HepG2 (cell line): ENCODE data around the gene ZFP1. TPM values are rescaled to one million over a fixed set of nuclear protein-coding genes. Genes with fewer than 3 reads are reported as not detected.

Experiments used
- CC2D1A ChIP-seq: sonication (generic); formaldehyde crosslinking; IDR thresholded peaks from 2 replicates; pipeline ENCODE4 v1.8.1; 2023; ENCODE audit warnings: mild to moderate bottlenecking, missing genetic modification reagents
- DBP ChIP-seq: sonication (generic); formaldehyde crosslinking; IDR thresholded peaks from 2 replicates; pipeline ENCODE4 v1.4.0; 2020; ENCODE audit warnings: missing genetic modification reagents; ENCODE audit errors: not compliant biosample characterization
- ETV6 ChIP-seq: sonication (generic); formaldehyde crosslinking; conservative IDR thresholded peaks from 2 replicates; pipeline ENCODE4 v1.4.0; 2020; ENCODE audit warnings: missing genetic modification reagents
- HOXA3 ChIP-seq: sonication (generic); formaldehyde crosslinking; IDR thresholded peaks from 2 replicates; pipeline ENCODE4 v1.5.0; 2020; ENCODE audit warnings: missing genetic modification reagents
- MAF1 ChIP-seq: sonication (generic); formaldehyde crosslinking; IDR thresholded peaks from 2 replicates; pipeline ENCODE4 v1.5.0; 2020; ENCODE audit warnings: missing genetic modification reagents, borderline replicate concordance
- NFAT5 ChIP-seq: sonication (generic); formaldehyde crosslinking; IDR thresholded peaks from 2 replicates; pipeline ENCODE4 v1.4.0; 2020; ENCODE audit warnings: missing genetic modification reagents
- NR0B2 ChIP-seq: sonication (generic); formaldehyde crosslinking; IDR thresholded peaks from 2 replicates; pipeline ENCODE4 v1.4.0; 2020; ENCODE audit warnings: mild to moderate bottlenecking, missing genetic modification reagents
- RBFOX2 ChIP-seq: fragments of 200-400 bp; formaldehyde crosslinking; IDR thresholded peaks from 2 replicates; pipeline ENCODE4 v1.6.1; 2017; ENCODE audit warnings: low read depth, mild to moderate bottlenecking, low read length
- RCOR2 ChIP-seq: IDR thresholded peaks from 2 replicates; pipeline ENCODE4 v1.6.1; 2016; ENCODE audit warnings: missing biosample characterization, missing genetic modification reagents
- RFXANK ChIP-seq: IDR thresholded peaks from 2 replicates; pipeline ENCODE4 v1.6.1; 2016
- RNF2 ChIP-seq: fragments of 450-650 bp; conservative IDR thresholded peaks from 2 replicates; pipeline ENCODE4 v1.6.1; 2016; ENCODE audit warnings: low read depth
- SOX5 ChIP-seq: IDR thresholded peaks from 2 replicates; pipeline ENCODE4 v1.6.1; 2016; ENCODE audit warnings: borderline replicate concordance
- TEAD3 ChIP-seq: optimal IDR thresholded peaks from 2 replicates; pipeline ENCODE3; 2016; ENCODE audit warnings: borderline replicate concordance
- THAP11 ChIP-seq: IDR thresholded peaks from 2 replicates; pipeline ENCODE4 v1.6.1; 2016; ENCODE audit warnings: missing biosample characterization, missing genetic modification reagents
- YEATS2 ChIP-seq: sonication (generic); formaldehyde crosslinking; IDR thresholded peaks from 2 replicates; pipeline ENCODE4 v1.4.0; 2020; ENCODE audit warnings: missing genetic modification reagents, borderline replicate concordance
- ZIK1 ChIP-seq: sonication (generic); formaldehyde crosslinking; IDR thresholded peaks from 2 replicates; pipeline ENCODE4 v1.5.0; 2020; ENCODE audit warnings: mild to moderate bottlenecking, low read depth, missing genetic modification reagents, borderline replicate concordance
- ZNF264 ChIP-seq: sonication (generic); formaldehyde crosslinking; IDR thresholded peaks from 2 replicates; pipeline ENCODE4 v1.4.0; 2020; ENCODE audit warnings: missing genetic modification reagents
- ZNF543 ChIP-seq: sonication (generic); formaldehyde crosslinking; IDR thresholded peaks from 2 replicates; pipeline ENCODE4 v1.4.0; 2020; ENCODE audit warnings: mild to moderate bottlenecking, missing genetic modification reagents
- ZNF563 ChIP-seq: sonication (generic); formaldehyde crosslinking; IDR thresholded peaks from 2 replicates; pipeline ENCODE4 v1.8.0; 2022; ENCODE audit warnings: mild to moderate bottlenecking, moderate library complexity, missing genetic modification reagents
- ZNF564 ChIP-seq: sonication (generic); formaldehyde crosslinking; IDR thresholded peaks from 2 replicates; pipeline ENCODE4 v1.8.1; 2023; ENCODE audit warnings: mild to moderate bottlenecking, missing genetic modification reagents
- ZNF746 ChIP-seq: sonication (generic); formaldehyde crosslinking; IDR thresholded peaks from 2 replicates; pipeline ENCODE4 v1.8.0; 2022; ENCODE audit warnings: mild to moderate bottlenecking, missing genetic modification reagents
- ZNF75D ChIP-seq: sonication (generic); formaldehyde crosslinking; IDR thresholded peaks from 2 replicates; pipeline ENCODE4 v1.8.1; 2023; ENCODE audit warnings: missing genetic modification reagents, mild to moderate bottlenecking, borderline replicate concordance
- polyA plus RNA-seq, 8 experiments: library from polyadenylated mRNA; depleted of rRNA in 3 of 8; stranded (reverse) in 7 of 8; unstranded in 1 of 8; fragments of >200 nt; fragmentation: Illumina TruSeq in 4 of 8; extraction: Trizol in 4 of 8; gene quantifications; 2 replicates each; pipeline versions ENCODE4 v1.2.1 to v1.2.3, GENCODE V29; 2011 to 2016; ENCODE audit warnings: low read depth in 4 of 8, missing spikeins in 1 of 8, mixed read lengths in 1 of 8; ENCODE audit not compliant: insufficient read depth in 1 of 8
- total RNA-seq, 5 experiments: library from RNA; depleted of rRNA; stranded (reverse); fragments of >200 nt; fragmentation: Illumina TruSeq; extraction: Trizol; gene quantifications; 2 replicates each; pipeline ENCODE4 v1.2.3, GENCODE V29; 2016; ENCODE audit warnings: low read depth in 1 of 5

The ZFP1 gene
- total and polyA plus RNA-seq, 2 of the 13 experiments (the other 11 are each of a cell fraction or from before 2014, with no cell fraction given), result 8.3 to 14.0 TPM

- TF ChIP-seq THAP11 (CRISPR knock-in tag), result peak; percentile 82
- peak; percentile 52; the same call in 1 of the 2 replicates for TF ChIP-seq HOXA3 (CRISPR knock-in tag)
- TF ChIP-seq CC2D1A, result no peak
- 0 out of 2 replicates have a peak, but pooled peaks have one; percentile 44 for TF ChIP-seq ZIK1 (CRISPR knock-in tag)
- TF ChIP-seq ZNF564 (CRISPR knock-in tag), result no peak
- peak; percentile 85 for TF ChIP-seq RFXANK
- peak; percentile 68; the same call in 1 of the 2 replicates for TF ChIP-seq RNF2
- TF ChIP-seq YEATS2 (CRISPR knock-in tag), result peak; percentile 67; the same call in 1 of the 2 replicates
- peak; percentile 54; the same call in 1 of the 2 replicates for TF ChIP-seq SOX5
- 0 out of 2 replicates have a peak, but pooled peaks have one; percentile 40 for TF ChIP-seq RCOR2
- TF ChIP-seq MAF1 (CRISPR knock-in tag), result no peak
- 0 out of 2 replicates have a peak, but pooled peaks have one; percentile 61 for TF ChIP-seq NR0B2 (CRISPR knock-in tag)
- TF ChIP-seq NFAT5 (CRISPR knock-in tag), result peak; percentile 64; the same call in 1 of the 2 replicates
- TF ChIP-seq ZNF75D, result no peak
- peak; percentile 53 for TF ChIP-seq RBFOX2
- no peak for TF ChIP-seq ZNF746 (CRISPR knock-in tag)
- peak; percentile 76 for TF ChIP-seq ZNF563 (CRISPR knock-in tag)
- 0 out of 2 replicates have a peak, but pooled peaks have one; percentile 22 for TF ChIP-seq ETV6
- peak; percentile 58; the same call in 1 of the 2 replicates for TF ChIP-seq ZNF543 (CRISPR knock-in tag)
- TF ChIP-seq ZNF264 (CRISPR knock-in tag), result peak; percentile 17; the same call in 1 of the 2 replicates
- peak; percentile 6 for TF ChIP-seq TEAD3 (CRISPR knock-in tag)
- no peak for TF ChIP-seq DBP (CRISPR knock-in tag)
Measured at GRCh38 chr16:75116081-75116910, 32.0 kb upstream of the ZFP1 start, which contains the start of gene LDHD (continued).
